K562 (cell line): ENCODE results near the gene IL17RB. TPM values are rescaled to one million over a fixed set of nuclear protein-coding genes. Genes with fewer than 3 reads are reported as not detected.

Source experiments
- ATAC-seq: fragments of 200-7000 bp; cut with Tn5 transposase; 3 replicates; pipeline ENCODE4 v1.9.1; 2020; ENCODE audit warnings: moderate library complexity
- BruUV-seq: library from RNA; stranded (reverse); fragments of 400-500 nt; replicated peaks from 2 replicates; lab custom pipeline; 2021; lab: Mats Ljungman, UMichigan
- CTCF ChIA-PET: fragments of 300-600 bp; formaldehyde crosslinking; extraction: SDS; loops from one replicate; lab custom pipeline; 2021; ENCODE audit warnings: low intra/inter-chr PET ratio; lab: Yijun Ruan, JAX
- POLR2A ChIA-PET: fragments of 300-600, 350-650 bp; sonication (Branson Sonifier 250); formaldehyde crosslinking; extraction: SDS; loops from one replicate; lab custom pipeline; 2021; ENCODE audit warnings: antibody characterized with exemption, inconsistent platforms; lab: Yijun Ruan, JAX
- DNase-seq, 4 experiments: peaks; one replicate each; pipeline versions ENCODE4 v3.0.0 to v3.0.0-alpha.2; 2011 to 2018; ENCODE audit warnings: low spot score in 3 of 4, mixed read lengths in 3 of 4; ENCODE audit errors: extremely low read depth in 1 of 4
- FAIRE-seq: peaks from 2 replicates; lab custom pipeline; 2011; peaks lifted over from hg19 to GRCh38; lab: Jason Lieb, UNC
- H2AFZ ChIP-seq: 2 replicates; pipeline ENCODE4 v1.6.0; 2011; ENCODE audit warnings: low read depth, low read length, control low read depth, inconsistent platforms
- H3K27ac ChIP-seq: fragments of 200-600 bp; 3 replicates; pipeline ENCODE4 v1.8.0; 2011; ENCODE audit warnings: low read depth, mild to moderate bottlenecking, control low read depth, inconsistent platforms, low read length, moderate library complexity, mixed read lengths; ENCODE audit errors: extremely low read depth
- H3K27me3 ChIP-seq, 2 experiments: fragments of 300-600 bp in 1 of 2; 2 replicates in 1 of 2; 3 replicates in 1 of 2; pipeline versions ENCODE4 v1.6.0 to v1.8.0; 2011; ENCODE audit warnings: inconsistent platforms in 2 of 2, low read length in 2 of 2, mild to moderate bottlenecking in 1 of 2, mixed read lengths in 1 of 2, moderate library complexity in 1 of 2; ENCODE audit not compliant: control insufficient read depth in 2 of 2, insufficient read depth in 2 of 2
- H3K36me3 ChIP-seq: fragments of 300-600 bp; 3 replicates; pipeline ENCODE4 v1.8.0; 2011; ENCODE audit warnings: mild to moderate bottlenecking, low read length, inconsistent platforms; ENCODE audit not compliant: control insufficient read depth, insufficient read depth
- H3K4me1 ChIP-seq, 2 experiments: fragments of 200-600 bp in 1 of 2; replicated peaks in 1 of 2; 2 replicates in 1 of 2; 3 replicates in 1 of 2; pipeline versions ENCODE4 v1.5.1 to v1.8.0; 2011; ENCODE audit warnings: inconsistent platforms in 2 of 2, low read length in 2 of 2, mild to moderate bottlenecking in 1 of 2, mixed read lengths in 1 of 2, moderate library complexity in 1 of 2; ENCODE audit not compliant: control insufficient read depth in 2 of 2, insufficient read depth in 2 of 2
- H3K4me2 ChIP-seq: 2 replicates; pipeline ENCODE4 v1.6.1; 2011; ENCODE audit warnings: low read length, control low read depth, inconsistent platforms, mixed read lengths; ENCODE audit not compliant: insufficient read depth
- H3K4me3 ChIP-seq: fragments of 200-600 bp; sonication (generic), shearing (Covaris generic); 2 replicates; pipeline ENCODE4 v1.5.1; 2016; ENCODE audit warnings: control low read depth, inconsistent platforms
- H3K79me2 ChIP-seq: fragments of 200-600 bp; 3 replicates; pipeline ENCODE4 v1.8.0; 2011; ENCODE audit warnings: low read length, inconsistent platforms; ENCODE audit not compliant: control insufficient read depth, insufficient read depth
- H3K9ac ChIP-seq, 2 experiments: 2 replicates each; pipeline versions ENCODE4 v1.6.0 to v1.6.1; 2011; ENCODE audit warnings: low read depth in 2 of 2, low read length in 2 of 2, control low read depth in 1 of 2, inconsistent platforms in 1 of 2, mild to moderate bottlenecking in 1 of 2, mixed read lengths in 1 of 2; ENCODE audit not compliant: insufficient read depth in 1 of 2
- H3K9me1 ChIP-seq: one replicate; pipeline ENCODE4 v1.6.0; 2011; ENCODE audit warnings: inconsistent platforms, mild to moderate bottlenecking, low read length, moderate library complexity; ENCODE audit not compliant: control insufficient read depth, insufficient read depth
- H3K9me3 ChIP-seq: replicated peaks from 2 replicates; pipeline ENCODE4 v1.5.1; 2011; ENCODE audit warnings: low read depth, low read length, inconsistent platforms; ENCODE audit not compliant: control insufficient read depth, insufficient read depth
- H4K20me1 ChIP-seq: replicated peaks from 2 replicates; pipeline ENCODE4 v1.6.1; 2011; ENCODE audit warnings: low read length, inconsistent platforms, mixed read lengths; ENCODE audit not compliant: control insufficient read depth, insufficient read depth
- GTF3C2 ChIP-seq: IDR thresholded peaks from 3 replicates; pipeline ENCODE4 v1.6.1; 2011; ENCODE audit warnings: borderline replicate concordance, mild to moderate bottlenecking, moderate library complexity; ENCODE audit not compliant: insufficient read length; ENCODE audit errors: extremely low read depth
- SMARCA4 ChIP-seq: fragments of 450-650 bp; IDR thresholded peaks from 2 replicates; pipeline ENCODE4 v1.6.1; 2016
- SP2 ChIP-seq: IDR thresholded peaks from 2 replicates; pipeline ENCODE4 v1.6.1; 2011; ENCODE audit warnings: mild to moderate bottlenecking, low read depth, low read length, moderate library complexity; ENCODE audit not compliant: poor library complexity, severe bottlenecking; ENCODE audit errors: extremely low read depth
- ZNF23 ChIP-seq: fragments of 250-450 bp; sonication (Bioruptor Pico); IDR thresholded peaks from 2 replicates; pipeline ENCODE4 v1.4.0; 2020; ENCODE audit warnings: mild to moderate bottlenecking
- WGBS: fragments of 100-300 bp; shearing (Covaris generic); methylation state at CpG from one replicate; pipeline ENCODE4 v1.1.6; 2016; ENCODE audit warnings: low coverage, mixed read lengths; ENCODE audit not compliant: insufficient coverage; ENCODE audit errors: missing lambda C conversion rate; 5-methylcytosine and 5-hydroxymethylcytosine counted together
- in situ Hi-C: fragments of 300-500 bp; cut with MboI; formaldehyde crosslinking; loops from 4 replicates; pipeline ENCODE4 v1.15.0; 2018; ENCODE audit warnings: inconsistent platforms, mixed read lengths
- intact Hi-C: fragments of 100-400 bp; cut with micrococcal nuclease; formaldehyde crosslinking; loops from 2 replicates; pipeline ENCODE4 v1.14.2; 2022
- polyA plus RNA-seq, 8 experiments: library from polyadenylated mRNA; depleted of rRNA in 4 of 8; stranded (reverse) in 5 of 8; unstranded in 3 of 8; fragments of >200 nt; fragmentation: Nextera tagmentation in 2 of 8; fragmentation: Illumina TruSeq in 1 of 8; extraction: Ambion mirVana in 2 of 8; extraction: Trizol in 1 of 8; gene quantifications; 2 replicates each; pipeline versions ENCODE4 v1.2.1 to v1.2.3, GENCODE V29; 2011 to 2014; ENCODE audit warnings: inconsistent platforms in 1 of 8, missing spikeins in 1 of 8
- total RNA-seq, 7 experiments: library from RNA; depleted of rRNA in 6 of 7; stranded (reverse); fragments of >200 nt in 6 of 7; fragmentation: Illumina TruSeq in 2 of 7; extraction: Trizol in 2 of 7; gene quantifications; 2 replicates each; pipeline versions ENCODE4 v1.2.1 to v1.2.3, GENCODE V29; 2011 to 2021; ENCODE audit warnings: low replicate concordance in 1 of 7

IL17RB gene
- total and polyA plus RNA-seq, 9 of the 15 experiments (the other 6 are each of a cell fraction or from before 2014, with no cell fraction given) = 1.1 to 4.1 (median 1.7) TPM

GRCh38 chr3:53849916-53850315 is 3.5 kb downstream of the IL17RB start:
- TF ChIP-seq GTF3C2 (no peak), ZNF23 (no peak), SP2 (no peak), SMARCA4 (no peak)
- intact Hi-C loops (no loop called here), in situ Hi-C loops (no loop called here)
- no peak overlapping the region for H3K4me2 ChIP-seq
- H3K4me1 ChIP-seq = peaks cover 0 to 13% of the 10 kb centered on the region in 2 experiments; a peak in 2 of 5 replicates
- POLR2A ChIA-PET = no interaction called here
- WGBS = 22% methylated on average over 7 of the region's 7 CpGs
- H3K27ac ChIP-seq = no peak overlapping the region
- no peak overlapping the region for H3K4me3 ChIP-seq
- FAIRE-seq (no peak), DNase-seq (no peak), ATAC-seq (no peak)
- CTCF ChIA-PET = no interaction called here
- no TSS peak for BruUV-seq
- H3K79me2 ChIP-seq = no peaks in the 10 kb centered on the region
- H4K20me1 ChIP-seq = no peaks in the 10 kb centered on the region
- H2AFZ ChIP-seq = no peak overlapping the region
- no peaks in the 10 kb centered on the region for H3K9me3 ChIP-seq
- H3K9ac ChIP-seq = no peak overlapping the region
- H3K36me3 ChIP-seq = no peaks in the 10 kb centered on the region
- H3K9me1 ChIP-seq = no peaks in the 10 kb centered on the region
- peaks cover 0 to 27% of the 10 kb centered on the region in 2 experiments; a peak in 3 of 5 replicates for H3K27me3 ChIP-seq
